Measurements from ENCODE around the gene SLC8A3.

The SLC8A3 gene

DNA sequence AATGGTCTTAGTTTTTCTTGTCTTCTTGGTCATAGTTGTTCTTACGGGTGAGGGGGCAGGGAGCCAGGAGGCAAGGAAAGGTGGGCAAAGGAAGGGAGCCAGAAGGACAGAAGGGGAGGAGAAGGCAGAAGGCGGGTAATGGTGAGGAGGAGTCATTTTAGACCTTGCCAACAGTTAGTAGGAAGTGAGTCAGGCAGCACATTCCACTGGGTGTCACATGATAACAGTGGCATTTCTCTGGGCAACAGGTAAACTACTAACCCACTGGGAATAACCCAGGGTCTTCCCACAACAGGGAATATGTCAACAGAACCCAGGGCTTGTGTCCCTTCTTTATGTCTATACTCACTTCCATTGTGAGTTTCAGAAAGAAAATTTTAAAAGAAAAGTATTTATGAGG lies 127.6 kb downstream of the SLC8A3 start:
- no peak for DNase-seq (ENCODE audit: low spot score)

GRCh38 chr14:70059545-70059944 lies 129.2 kb downstream of the SLC8A3 start:
- DNase-seq (ENCODE audit: low spot score), result no peak

GRCh38 chr14:70057519-70058136 lies 131.1 kb downstream of the SLC8A3 start:
- no peak for DNase-seq (ENCODE audit: low spot score)

- DNase-seq (ENCODE audit: low spot score), result no peak
Measured at GRCh38 chr14:70052990-70053389, 135.8 kb downstream of the SLC8A3 start.

- DNase-seq (ENCODE audit: low spot score), result no peak
Measured at GRCh38 chr14:70050136-70050535, 138.6 kb downstream of the SLC8A3 start.

DNA sequence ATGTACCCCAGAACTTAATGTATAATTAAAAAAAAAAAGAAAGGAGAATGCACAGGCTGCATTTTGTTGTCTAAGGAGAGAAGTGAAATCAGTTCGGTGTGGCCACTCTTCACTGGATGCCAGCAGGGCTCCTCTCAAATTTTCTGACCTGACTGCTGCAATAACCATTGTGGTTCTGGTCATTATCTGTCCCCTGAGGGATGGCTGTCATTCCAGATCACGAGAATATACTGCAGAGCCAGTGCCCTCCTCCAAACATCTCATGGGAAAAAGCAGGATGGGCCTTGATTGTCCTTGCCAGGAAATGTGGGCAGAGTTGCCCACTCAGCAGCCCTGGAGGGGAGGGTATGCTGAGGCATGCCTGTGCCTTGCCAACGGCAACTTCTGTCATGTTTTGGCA lies 139.1 kb downstream of the SLC8A3 start:
- no peak for DNase-seq (ENCODE audit: low spot score)

DNA sequence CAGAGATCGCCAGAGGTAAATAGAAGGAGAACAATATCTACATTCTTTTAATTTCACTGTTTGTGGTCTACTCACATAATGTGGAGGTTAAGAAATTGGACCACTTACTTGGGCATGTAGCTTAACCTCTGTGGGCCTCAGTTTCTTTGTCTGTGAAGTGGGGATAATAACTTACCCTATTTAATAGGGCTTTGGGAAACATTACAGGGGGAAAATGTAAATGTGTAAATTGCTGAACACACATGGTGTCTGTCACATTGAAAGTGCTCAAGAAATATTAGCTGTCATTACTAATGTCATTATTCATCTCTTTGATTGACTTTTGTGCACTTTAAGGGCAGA lies 140.5 kb downstream of the SLC8A3 start:
- DNase-seq (ENCODE audit: low spot score), result no peak

DNA sequence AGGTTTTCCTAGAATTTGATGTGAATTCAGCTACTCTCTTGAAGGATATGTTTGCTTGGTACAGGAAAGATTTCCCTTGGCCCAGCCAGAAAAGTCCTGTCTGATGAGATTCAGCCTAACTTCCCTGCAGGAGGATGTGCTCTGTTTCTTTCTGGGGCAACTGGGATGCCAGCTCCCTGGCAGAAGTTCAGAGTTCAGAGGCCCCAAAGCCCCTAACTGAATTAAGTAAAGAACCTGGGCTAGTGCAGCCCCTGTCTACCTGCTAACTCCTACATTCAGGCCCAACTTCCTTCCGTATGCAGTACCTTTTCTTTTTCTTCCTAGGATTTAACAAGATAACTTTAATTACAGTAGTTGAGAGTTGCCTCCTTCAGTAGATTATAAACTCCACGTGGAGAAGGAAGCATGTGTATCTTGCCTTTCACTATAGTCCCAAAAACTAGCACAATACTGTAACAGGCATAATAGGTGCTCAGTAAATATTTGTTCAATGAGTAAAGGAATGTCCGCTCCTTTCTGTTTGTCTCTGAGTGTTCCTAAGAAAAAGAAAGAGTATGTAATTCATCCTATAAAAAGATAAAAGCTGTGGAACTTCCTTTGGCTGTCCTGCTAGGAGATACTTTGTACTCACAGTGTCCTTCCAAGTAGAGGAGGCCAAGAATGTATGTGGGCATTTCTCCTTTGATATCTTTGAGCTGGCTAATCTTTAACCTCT lies 141.0 kb downstream of the SLC8A3 start:
- DNase-seq (ENCODE audit: low spot score), result no peak

- DNase-seq (ENCODE audit: low spot score), result no peak
Measured at GRCh38 chr14:70045844-70046535, 142.8 kb downstream of the SLC8A3 start.

GRCh38 chr14:70045310-70045709 lies 143.4 kb downstream of the SLC8A3 start:
- DNase-seq (ENCODE audit: low spot score), result no peak

GRCh38 chr14:70043001-70043400 lies 145.8 kb downstream of the SLC8A3 start:
- DNase-seq (ENCODE audit: low spot score), result no peak

DNA sequence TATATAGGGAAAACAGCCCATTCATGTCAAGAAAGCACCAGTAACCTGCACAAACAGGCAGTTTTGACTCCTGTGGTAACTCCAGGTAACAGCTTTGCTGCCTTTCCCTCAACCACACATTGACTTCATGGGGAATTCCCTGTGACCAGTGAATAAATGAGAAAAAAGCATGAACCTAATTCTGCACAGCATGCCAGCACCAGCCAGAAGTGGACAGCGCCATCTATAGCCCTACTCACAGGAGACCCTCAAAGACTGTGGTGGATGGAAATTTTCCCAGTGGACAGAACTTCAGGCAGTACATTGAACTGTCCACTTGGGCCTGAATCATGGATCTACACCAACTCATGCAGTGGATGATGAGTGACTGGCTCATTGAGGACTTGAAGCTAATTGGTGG lies 152.1 kb downstream of the SLC8A3 start:
- no peak for DNase-seq (ENCODE audit: low spot score)

- DNase-seq (ENCODE audit: low spot score), result no peak
Measured at GRCh38 chr14:70034257-70034656, 154.5 kb downstream of the SLC8A3 start.

DNA sequence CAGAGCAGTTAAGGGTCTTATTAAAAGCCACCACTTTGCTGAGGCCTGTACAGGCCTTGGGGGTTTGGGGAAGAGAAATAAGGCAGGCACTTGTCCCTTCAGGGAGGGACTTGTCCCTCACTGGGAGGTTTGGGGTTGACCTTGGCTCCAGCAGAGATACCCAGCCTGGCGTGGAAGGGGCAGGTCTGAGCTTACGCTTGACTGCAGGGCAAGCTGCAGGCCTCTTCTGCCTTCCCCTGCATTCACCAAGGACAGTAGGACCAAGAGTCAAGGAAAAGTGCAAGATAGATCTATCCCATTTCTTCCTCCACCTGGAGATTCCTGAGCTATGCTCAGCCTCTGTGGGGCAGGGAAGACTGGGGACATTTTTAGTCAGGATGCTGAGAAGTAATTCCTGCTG lies 155.2 kb downstream of the SLC8A3 start:
- DNase-seq (ENCODE audit: low spot score), result no peak

DNA sequence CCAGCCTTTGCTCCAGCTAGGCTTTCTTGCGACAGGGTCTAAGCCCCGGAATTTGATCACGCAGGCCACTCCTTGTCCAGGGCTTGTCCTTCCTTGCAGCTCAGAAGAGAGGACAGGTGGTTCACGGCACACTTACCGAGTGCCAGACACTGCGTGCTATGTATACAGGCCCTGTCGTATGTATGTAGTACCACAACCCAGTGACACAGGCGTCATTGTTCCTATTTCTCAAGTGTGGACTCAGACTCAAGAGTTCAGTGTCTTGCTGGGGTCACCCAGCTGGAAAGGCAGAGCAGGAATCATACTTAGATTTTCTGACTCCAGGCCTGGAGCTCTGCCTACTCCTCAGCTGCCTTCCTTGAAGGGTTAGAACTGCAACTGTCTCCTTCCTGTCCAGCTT lies 155.6 kb downstream of the SLC8A3 start:
- no peak for DNase-seq (ENCODE audit: low spot score)

GRCh38 chr14:70032447-70032846 lies 156.3 kb downstream of the SLC8A3 start:
- DNase-seq (ENCODE audit: low spot score), result no peak

- no peak for DNase-seq (ENCODE audit: low spot score)
Measured at GRCh38 chr14:70032016-70032415, 156.7 kb downstream of the SLC8A3 start.

GRCh38 chr14:70029296-70030132 lies 159.2 kb downstream of the SLC8A3 start:
- DNase-seq (ENCODE audit: low spot score), result no peak

- peak; percentile 26 for DNase-seq (ENCODE audit: low spot score)
Measured at GRCh38 chr14:70027785-70028428, 160.8 kb downstream of the SLC8A3 start.

- DNase-seq (ENCODE audit: low spot score), result no peak
Measured at GRCh38 chr14:70023871-70024270, 164.9 kb downstream of the SLC8A3 start.

- no peak for DNase-seq (ENCODE audit: low spot score)
Measured at GRCh38 chr14:70022771-70023445, 165.8 kb downstream of the SLC8A3 start.
